ENCODE data around the gene PPP1R9B.

PPP1R9B gene

GRCh38 chr17:50177476-50177875, 27.0 kb upstream of the PPP1R9B start:
- H3K27ac ChIP-seq = no peak overlapping the region

GRCh38 chr17:50176559-50177357, 26.3 kb upstream of the PPP1R9B start:
- no peak for TF ChIP-seq CTCF (IDR thresholded peaks at IDR 0.05)
- Histone ChIP-seq H3K27me3 (no peaks in the 10 kb centered on the region), H3K4me3 (ENCODE audit: low read depth in 1 of 2, low read length in 1 of 2) (no peak overlapping the region), H3K27ac (no peak overlapping the region), H3K36me3 (no peaks in the 10 kb centered on the region), H3K9me3 (no peaks in the 10 kb centered on the region), H3K4me1 (ENCODE audit: control insufficient read depth in 1 of 2, insufficient read depth in 1 of 2, low read depth in 1 of 2, low read length in 1 of 2) (peaks cover 19% of the 10 kb centered on the region in 2 experiments)

More at GRCh38 chr17:50177476-50177875, 27.0 kb upstream of the PPP1R9B start:
- Histone ChIP-seq H3K9me3 (no peaks in the 10 kb centered on the region), H3K4me3 (ENCODE audit: low read depth in 1 of 2, low read length in 1 of 2) (no peak overlapping the region), H3K36me3 (no peaks in the 10 kb centered on the region), H3K4me1 (ENCODE audit: control insufficient read depth in 1 of 2, insufficient read depth in 1 of 2, low read depth in 1 of 2, low read length in 1 of 2) (peaks cover 26% of the 10 kb centered on the region in 2 experiments), H3K27me3 (no peaks in the 10 kb centered on the region)
- TF ChIP-seq CTCF (IDR thresholded peaks at IDR 0.05) = no peak

DNA sequence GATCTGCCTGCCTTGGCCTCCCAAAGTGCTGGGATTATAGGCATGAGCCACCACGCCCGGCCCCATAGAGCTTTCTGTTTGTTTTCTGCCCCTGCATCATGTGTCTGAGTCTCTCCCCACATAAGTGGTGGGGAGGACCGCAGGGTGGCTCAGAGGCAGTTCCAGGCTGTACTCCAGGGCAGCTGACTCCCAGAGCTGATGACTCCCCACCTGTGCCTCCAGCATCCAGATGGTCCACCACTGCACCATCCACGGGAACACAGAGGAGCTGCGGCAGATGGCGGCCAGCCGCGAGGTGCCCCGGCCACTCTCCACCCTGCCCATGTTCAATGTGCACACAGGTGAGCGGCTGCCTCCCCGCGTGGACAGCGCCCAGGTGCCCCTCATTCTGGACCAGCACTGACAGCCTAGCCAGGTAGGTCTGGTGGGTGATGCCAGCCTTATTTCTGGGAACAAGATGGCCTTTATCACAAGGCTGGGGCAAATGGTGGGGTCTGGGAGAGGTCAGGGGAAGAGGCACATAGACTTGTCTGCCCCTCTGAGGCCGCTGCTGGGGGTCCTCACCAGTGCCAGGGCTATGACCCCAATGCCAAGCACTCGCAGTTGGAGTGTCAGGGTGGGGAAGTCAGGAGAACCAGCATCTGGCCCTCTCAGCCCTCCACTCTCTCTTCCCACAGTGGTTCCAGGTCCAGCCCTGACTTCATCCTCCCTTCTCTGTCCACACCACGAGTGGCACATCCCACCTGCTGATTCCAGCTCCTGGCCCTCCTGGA, 24.7 kb upstream of the PPP1R9B start:
- Histone ChIP-seq H3K27ac (no peak overlapping the region), H3K36me3 (no peaks in the 10 kb centered on the region), H3K9me3 (no peaks in the 10 kb centered on the region), H3K4me3 (ENCODE audit: low read depth in 1 of 2, low read length in 1 of 2) (no peak overlapping the region), H3K4me1 (ENCODE audit: control insufficient read depth in 1 of 2, insufficient read depth in 1 of 2, low read depth in 1 of 2, low read length in 1 of 2) (peaks cover 10 to 13% of the 10 kb centered on the region in 2 experiments), H3K27me3 (no peaks in the 10 kb centered on the region)
- TF ChIP-seq CTCF (IDR thresholded peaks at IDR 0.05) = no peak

DNA sequence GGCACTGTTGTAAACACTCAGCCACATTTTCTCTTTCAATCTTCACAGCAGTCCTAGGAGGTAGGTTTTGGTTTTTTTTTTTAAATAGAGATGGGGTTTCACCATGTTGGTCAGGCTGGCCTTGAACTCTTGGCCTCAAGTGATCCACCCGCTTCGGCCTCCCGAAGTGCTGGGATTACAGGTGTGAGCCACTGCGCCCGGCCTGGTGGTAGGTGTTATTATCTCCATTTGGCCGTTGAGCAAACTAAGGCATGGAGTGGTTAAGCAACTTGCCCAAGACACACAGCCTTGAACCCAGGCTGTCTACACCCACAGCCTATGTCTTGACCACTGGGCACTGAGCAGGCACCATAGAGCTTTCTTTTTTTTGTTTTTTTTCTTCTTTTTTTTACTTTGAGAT, 24.0 kb upstream of the PPP1R9B start:
- Histone ChIP-seq H3K27me3 (no peaks in the 10 kb centered on the region), H3K36me3 (no peaks in the 10 kb centered on the region), H3K27ac (no peak overlapping the region), H3K4me3 (ENCODE audit: low read depth in 1 of 2, low read length in 1 of 2) (no peak overlapping the region), H3K4me1 (ENCODE audit: control insufficient read depth in 1 of 2, insufficient read depth in 1 of 2, low read depth in 1 of 2, low read length in 1 of 2) (peaks cover 10 to 13% of the 10 kb centered on the region in 2 experiments), H3K9me3 (no peaks in the 10 kb centered on the region)
- no peak for TF ChIP-seq CTCF (IDR thresholded peaks at IDR 0.05)

DNA sequence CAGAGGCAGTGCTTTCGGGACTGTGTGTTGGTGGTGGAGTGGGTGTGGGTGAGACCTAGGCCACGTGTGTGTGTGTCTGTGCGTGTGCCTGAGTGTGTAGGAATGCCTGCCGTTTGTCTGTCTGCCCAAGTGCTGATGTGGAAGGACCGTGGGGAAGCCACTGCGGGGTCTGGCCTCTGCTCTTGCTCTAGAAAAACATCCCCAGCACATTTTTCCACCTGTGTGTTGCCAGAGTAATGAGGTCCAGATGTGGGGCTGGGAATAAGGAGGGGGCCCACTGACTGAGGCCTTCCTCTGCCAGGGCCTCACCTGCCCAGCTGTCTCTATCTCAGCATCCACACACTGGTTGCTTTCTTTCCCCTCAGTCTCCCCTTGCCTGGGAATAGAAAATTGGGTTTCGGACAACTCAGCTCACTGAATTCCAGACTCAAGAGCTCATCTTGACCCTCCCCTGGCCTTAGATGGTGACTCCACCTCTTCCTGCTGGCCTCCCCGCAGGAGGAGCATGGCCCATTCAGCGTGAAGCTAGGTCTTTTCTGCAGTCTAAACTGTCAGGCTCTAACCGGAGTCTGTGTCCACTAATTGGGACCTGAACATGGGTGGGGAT, 23.0 kb upstream of the PPP1R9B start:
- peaks cover 16 to 19% of the 10 kb centered on the region in 2 experiments for H3K4me1 ChIP-seq (ENCODE audit: control insufficient read depth in 1 of 2, insufficient read depth in 1 of 2, low read depth in 1 of 2, low read length in 1 of 2)
- no peak overlapping the region for H3K4me3 ChIP-seq (ENCODE audit: low read depth in 1 of 2, low read length in 1 of 2)
- H3K9me3 ChIP-seq = no peaks in the 10 kb centered on the region
- H3K27ac ChIP-seq = no peak overlapping the region
- H3K36me3 ChIP-seq = no peaks in the 10 kb centered on the region
- H3K27me3 ChIP-seq = no peaks in the 10 kb centered on the region
- no peak for TF ChIP-seq CTCF (IDR thresholded peaks at IDR 0.05)

Measured in neutrophil (primary cell).